HepG2 (cell line): ENCODE data around the gene CLHC1. TPM values are rescaled to one million over a fixed set of nuclear protein-coding genes. Genes with fewer than 3 reads are reported as not detected.
"Not testable (repeated sequence)": the region's sequence is repeated elsewhere in the genome, so short reads cannot be mapped to it uniquely, and the experiment has no call there.

Source experiments
- ATAC-seq: fragments of 200-7000 bp; cut with Tn5 transposase; 3 replicates; pipeline ENCODE4 v1.9.1; 2020; ENCODE audit warnings: mild to moderate bottlenecking, moderate library complexity
- BruUV-seq: library from RNA; stranded (reverse); fragments of 400-500 nt; replicated peaks from 2 replicates; lab custom pipeline; 2021; lab: Mats Ljungman, UMichigan
- CTCF ChIA-PET: fragments of 300-600 bp; formaldehyde crosslinking; extraction: SDS; loops from one replicate; lab custom pipeline; 2021; ENCODE audit warnings: low total read pairs, inconsistent platforms, low intra/inter-chr PET ratio; lab: Yijun Ruan, JAX
- POLR2A ChIA-PET: fragments of 350-600 bp; sonication (Branson Sonifier 250); formaldehyde crosslinking; loops from one replicate; lab custom pipeline; 2020; ENCODE audit warnings: antibody characterized with exemption, inconsistent platforms; lab: Yijun Ruan, JAX
- DNase-seq: peaks from one replicate; pipeline ENCODE4 v3.0.0-alpha.2; 2015; ENCODE audit warnings: low spot score
- FAIRE-seq: peaks from 3 replicates; lab custom pipeline; 2011; peaks lifted over from hg19 to GRCh38; lab: Jason Lieb, UNC
- H2AFZ ChIP-seq: one replicate; pipeline ENCODE4 v1.6.1; 2011; ENCODE audit warnings: low read length, inconsistent platforms
- H3K27ac ChIP-seq: fragments of 300-600 bp; 3 replicates; pipeline ENCODE4 v1.8.0; 2011; ENCODE audit warnings: mixed run types, mild to moderate bottlenecking, mixed read lengths, low read length, inconsistent platforms; ENCODE audit not compliant: insufficient read depth; ENCODE audit errors: extremely low read length
- H3K27me3 ChIP-seq, 2 experiments: fragments of 200-600 bp in 1 of 2; 2 replicates in 1 of 2; 3 replicates in 1 of 2; pipeline versions ENCODE4 v1.6.0 to v1.8.0; 2011; ENCODE audit warnings: low read length in 2 of 2, mild to moderate bottlenecking in 2 of 2, moderate library complexity in 2 of 2, inconsistent platforms in 1 of 2; ENCODE audit not compliant: insufficient read depth in 2 of 2, control insufficient read depth in 1 of 2
- H3K36me3 ChIP-seq, 2 experiments: fragments of 200-600 bp in 1 of 2; replicated peaks in 1 of 2; 2 replicates in 1 of 2; 3 replicates in 1 of 2; pipeline versions ENCODE4 v1.5.1 to v1.8.0; 2011; ENCODE audit warnings: low read length in 2 of 2, inconsistent platforms in 1 of 2; ENCODE audit not compliant: insufficient read depth in 2 of 2, control insufficient read depth in 1 of 2
- H3K4me1 ChIP-seq: 2 replicates; pipeline ENCODE4 v1.5.1; 2012; ENCODE audit warnings: low read length, inconsistent platforms; ENCODE audit not compliant: insufficient read depth
- H3K4me2 ChIP-seq: 2 replicates; pipeline ENCODE4 v1.6.0; 2011; ENCODE audit warnings: low read depth, low read length, inconsistent platforms
- H3K4me3 ChIP-seq, 3 experiments: fragments of 200-600 bp in 1 of 3; sonication (generic), shearing (Covaris generic) in 1 of 3; replicated peaks in 1 of 3; 2 replicates each; pipeline ENCODE4 v1.5.1; 2011 to 2016; ENCODE audit warnings: low read length in 3 of 3, inconsistent platforms in 2 of 3, low read depth in 2 of 3, mild to moderate bottlenecking in 2 of 3, control low read depth in 1 of 3, mixed read lengths in 1 of 3; ENCODE audit not compliant: insufficient read depth in 1 of 3
- H3K79me2 ChIP-seq: one replicate; pipeline ENCODE4 v1.6.1; 2011; ENCODE audit warnings: low read length, inconsistent platforms; ENCODE audit not compliant: insufficient read depth
- H3K9ac ChIP-seq: 2 replicates; pipeline ENCODE4 v1.6.0; 2011; ENCODE audit warnings: mild to moderate bottlenecking, low read depth, low read length, inconsistent platforms; ENCODE audit not compliant: insufficient read depth
- H3K9me3 ChIP-seq: 2 replicates; pipeline ENCODE4 v1.5.1; 2012; ENCODE audit warnings: mild to moderate bottlenecking, low read length
- H4K20me1 ChIP-seq: 2 replicates; pipeline ENCODE4 v1.6.0; 2011; ENCODE audit warnings: inconsistent platforms, mild to moderate bottlenecking, low read length, moderate library complexity; ENCODE audit not compliant: insufficient read depth
- CEBPG ChIP-seq: IDR thresholded peaks from 2 replicates; pipeline ENCODE4 v1.6.1; 2016
- ELF3 ChIP-seq: IDR thresholded peaks from 2 replicates; pipeline ENCODE4 v1.6.1; 2016; ENCODE audit warnings: missing genetic modification reagents, missing compliant biosample characterization
- FOXA1 ChIP-seq, 2 experiments: fragments of 450-650 bp in 1 of 2; sonication (generic) in 1 of 2; formaldehyde crosslinking in 1 of 2; IDR thresholded peaks; 2 replicates each; pipeline versions ENCODE4 v1.4.0 to v1.6.1; 2016 to 2020; ENCODE audit warnings: missing genetic modification reagents in 1 of 2
- FOXA3 ChIP-seq: IDR thresholded peaks from 2 replicates; pipeline ENCODE4 v1.6.1; 2016; ENCODE audit warnings: missing genetic modification reagents, missing compliant biosample characterization
- FOXP1 ChIP-seq, 2 experiments: fragments of 450-650 bp in 1 of 2; IDR thresholded peaks; 2 replicates each; pipeline ENCODE4 v1.6.1; 2017 to 2018; ENCODE audit warnings: antibody characterized with exemption in 1 of 2
- GATAD2A ChIP-seq: IDR thresholded peaks from 2 replicates; pipeline ENCODE4 v1.6.1; 2016
- MTA1 ChIP-seq: sonication (generic); formaldehyde crosslinking; IDR thresholded peaks from 2 replicates; pipeline ENCODE4 v1.4.0; 2020; ENCODE audit warnings: missing genetic modification reagents, mild to moderate bottlenecking, borderline replicate concordance
- SIX1 ChIP-seq: sonication (generic); formaldehyde crosslinking; IDR thresholded peaks from 2 replicates; pipeline ENCODE4 v1.4.0; 2020; ENCODE audit warnings: missing genetic modification reagents, borderline replicate concordance
- WGBS: methylation state at CpG from one replicate; pipeline ENCODE4 v1.1.6; 2017; ENCODE audit warnings: low lambda C conversion rate; 5-methylcytosine and 5-hydroxymethylcytosine counted together
- in situ Hi-C: cut with HindIII; loops from 2 replicates; pipeline ENCODE4 v1.10.0; 2017; ENCODE audit warnings: low pct_unique_long_range_greater_than_20kb; ENCODE audit not compliant: extremely low pct_ligation_motif_present
- intact Hi-C: fragments of 100-400 bp; cut with micrococcal nuclease; formaldehyde crosslinking; loops from one replicate; pipeline ENCODE4 v1.10.0; 2022; ENCODE audit not compliant: unreplicated experiment
- polyA plus RNA-seq, 8 experiments: library from polyadenylated mRNA; depleted of rRNA in 3 of 8; stranded (reverse) in 7 of 8; unstranded in 1 of 8; fragments of >200 nt; fragmentation: Illumina TruSeq in 4 of 8; extraction: Trizol in 4 of 8; gene quantifications; 2 replicates each; pipeline versions ENCODE4 v1.2.1 to v1.2.3, GENCODE V29; 2011 to 2016; ENCODE audit warnings: low read depth in 4 of 8, missing spikeins in 1 of 8, mixed read lengths in 1 of 8; ENCODE audit not compliant: insufficient read depth in 1 of 8
- total RNA-seq, 5 experiments: library from RNA; depleted of rRNA; stranded (reverse); fragments of >200 nt; fragmentation: Illumina TruSeq; extraction: Trizol; gene quantifications; 2 replicates each; pipeline ENCODE4 v1.2.3, GENCODE V29; 2016; ENCODE audit warnings: low read depth in 1 of 5
- TF ChIP-seq, protein P1 (sequence below): IDR thresholded peaks from 2 replicates; pipeline ENCODE4 v1.4.0; 2020; ENCODE audit warnings: mild to moderate bottlenecking, missing genetic modification reagents
- TF ChIP-seq, protein P2 (sequence below): sonication (generic); formaldehyde crosslinking; conservative IDR thresholded peaks from 2 replicates; pipeline ENCODE4 v1.4.0; 2020; ENCODE audit warnings: missing genetic modification reagents

CLHC1 gene
- total and polyA plus RNA-seq, 2 of the 13 experiments (the other 11 are each of a cell fraction or from before 2014, with no cell fraction given): 9.8 to 12.6 TPM

DNA sequence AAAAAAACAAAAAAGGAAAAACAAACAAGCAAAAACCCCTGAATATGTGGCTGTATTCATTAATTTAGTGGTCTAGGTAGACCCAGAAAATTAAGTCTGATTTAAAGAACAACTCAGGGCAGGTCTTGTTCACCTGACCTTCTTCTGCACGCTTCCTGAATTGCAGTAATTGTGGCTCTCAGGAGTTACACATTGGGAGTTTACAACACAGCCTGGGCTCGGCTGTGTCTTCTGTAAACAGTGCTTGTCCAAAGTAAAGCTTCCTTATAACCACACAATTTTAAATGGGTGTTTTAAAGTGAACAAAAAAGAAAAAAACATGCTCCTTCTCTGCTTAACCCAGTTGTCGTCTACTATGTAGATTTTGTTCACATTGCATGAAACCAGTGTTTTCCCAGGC, 45.2 kb upstream of the CLHC1 start:
- in situ Hi-C loops: no loop called here
- Histone ChIP-seq H3K4me1 (peaks cover 44% of the 10 kb centered on the region), H3K27ac (no peak overlapping the region), H2AFZ (peak overlapping the region; percentile 57), H4K20me1 (no peaks in the 10 kb centered on the region), H3K79me2 (peaks cover under 1% of the 10 kb centered on the region), H3K4me2 (peak overlapping the region; percentile 37), H3K9me3 (no peaks in the 10 kb centered on the region), H3K4me3 (no peak overlapping the region), H3K9ac (no peak overlapping the region), H3K27me3 (no peaks in the 10 kb centered on the region; a peak in 1 of 5 replicates), H3K36me3 (no peaks in the 10 kb centered on the region)
- ATAC-seq (no peak), DNase-seq (peak; percentile 7), FAIRE-seq (no peak)
- ChIA-PET CTCF (no interaction called here), POLR2A (no interaction called here)
- TF ChIP-seq MTA1: no peak
- no peak for TF ChIP-seq FOXA1 (IDR thresholded peaks at IDR 0.05)
- peak; percentile 31; the same call in 1 of the 2 replicates for TF ChIP-seq FOXA1 (CRISPR knock-in tag; IDR thresholded peaks at IDR 0.05)
- TF ChIP-seq ELF3 (CRISPR knock-in tag): 0 out of 2 replicates have a peak, but pooled peaks have one; percentile 29
- TF ChIP-seq FOXP1 (IDR thresholded peaks at IDR 0.05): no peak
- peak; percentile 39 for TF ChIP-seq FOXP1 (CRISPR knock-in tag; IDR thresholded peaks at IDR 0.05)
- TF ChIP-seq SIX1: no peak
- peak; percentile 13; the same call in 1 of the 2 replicates for TF ChIP-seq CEBPG (CRISPR knock-in tag)
- TF ChIP-seq, protein P1, sequence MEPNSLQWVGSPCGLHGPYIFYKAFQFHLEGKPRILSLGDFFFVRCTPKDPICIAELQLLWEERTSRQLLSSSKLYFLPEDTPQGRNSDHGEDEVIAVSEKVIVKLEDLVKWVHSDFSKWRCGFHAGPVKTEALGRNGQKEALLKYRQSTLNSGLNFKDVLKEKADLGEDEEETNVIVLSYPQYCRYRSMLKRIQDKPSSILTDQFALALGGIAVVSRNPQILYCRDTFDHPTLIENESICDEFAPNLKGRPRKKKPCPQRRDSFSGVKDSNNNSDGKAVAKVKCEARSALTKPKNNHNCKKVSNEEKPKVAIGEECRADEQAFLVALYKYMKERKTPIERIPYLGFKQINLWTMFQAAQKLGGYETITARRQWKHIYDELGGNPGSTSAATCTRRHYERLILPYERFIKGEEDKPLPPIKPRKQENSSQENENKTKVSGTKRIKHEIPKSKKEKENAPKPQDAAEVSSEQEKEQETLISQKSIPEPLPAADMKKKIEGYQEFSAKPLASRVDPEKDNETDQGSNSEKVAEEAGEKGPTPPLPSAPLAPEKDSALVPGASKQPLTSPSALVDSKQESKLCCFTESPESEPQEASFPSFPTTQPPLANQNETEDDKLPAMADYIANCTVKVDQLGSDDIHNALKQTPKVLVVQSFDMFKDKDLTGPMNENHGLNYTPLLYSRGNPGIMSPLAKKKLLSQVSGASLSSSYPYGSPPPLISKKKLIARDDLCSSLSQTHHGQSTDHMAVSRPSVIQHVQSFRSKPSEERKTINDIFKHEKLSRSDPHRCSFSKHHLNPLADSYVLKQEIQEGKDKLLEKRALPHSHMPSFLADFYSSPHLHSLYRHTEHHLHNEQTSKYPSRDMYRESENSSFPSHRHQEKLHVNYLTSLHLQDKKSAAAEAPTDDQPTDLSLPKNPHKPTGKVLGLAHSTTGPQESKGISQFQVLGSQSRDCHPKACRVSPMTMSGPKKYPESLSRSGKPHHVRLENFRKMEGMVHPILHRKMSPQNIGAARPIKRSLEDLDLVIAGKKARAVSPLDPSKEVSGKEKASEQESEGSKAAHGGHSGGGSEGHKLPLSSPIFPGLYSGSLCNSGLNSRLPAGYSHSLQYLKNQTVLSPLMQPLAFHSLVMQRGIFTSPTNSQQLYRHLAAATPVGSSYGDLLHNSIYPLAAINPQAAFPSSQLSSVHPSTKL (CRISPR knock-in tag): peak; percentile 10; the same call in 1 of the 2 replicates
- peak; percentile 61; the same call in 1 of the 2 replicates for TF ChIP-seq FOXA3
- TF ChIP-seq, protein P2, sequence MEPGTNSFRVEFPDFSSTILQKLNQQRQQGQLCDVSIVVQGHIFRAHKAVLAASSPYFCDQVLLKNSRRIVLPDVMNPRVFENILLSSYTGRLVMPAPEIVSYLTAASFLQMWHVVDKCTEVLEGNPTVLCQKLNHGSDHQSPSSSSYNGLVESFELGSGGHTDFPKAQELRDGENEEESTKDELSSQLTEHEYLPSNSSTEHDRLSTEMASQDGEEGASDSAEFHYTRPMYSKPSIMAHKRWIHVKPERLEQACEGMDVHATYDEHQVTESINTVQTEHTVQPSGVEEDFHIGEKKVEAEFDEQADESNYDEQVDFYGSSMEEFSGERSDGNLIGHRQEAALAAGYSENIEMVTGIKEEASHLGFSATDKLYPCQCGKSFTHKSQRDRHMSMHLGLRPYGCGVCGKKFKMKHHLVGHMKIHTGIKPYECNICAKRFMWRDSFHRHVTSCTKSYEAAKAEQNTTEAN (CRISPR knock-in tag): 0 out of 2 replicates have a peak, but pooled peaks have one; percentile 45
- peak; percentile 21; the same call in 1 of the 2 replicates for TF ChIP-seq GATAD2A (CRISPR knock-in tag)
- intact Hi-C loops: no loop called here
- 35% methylated on average over 3 of the region's 3 CpGs for WGBS
- BruUV-seq: no TSS peak

DNA sequence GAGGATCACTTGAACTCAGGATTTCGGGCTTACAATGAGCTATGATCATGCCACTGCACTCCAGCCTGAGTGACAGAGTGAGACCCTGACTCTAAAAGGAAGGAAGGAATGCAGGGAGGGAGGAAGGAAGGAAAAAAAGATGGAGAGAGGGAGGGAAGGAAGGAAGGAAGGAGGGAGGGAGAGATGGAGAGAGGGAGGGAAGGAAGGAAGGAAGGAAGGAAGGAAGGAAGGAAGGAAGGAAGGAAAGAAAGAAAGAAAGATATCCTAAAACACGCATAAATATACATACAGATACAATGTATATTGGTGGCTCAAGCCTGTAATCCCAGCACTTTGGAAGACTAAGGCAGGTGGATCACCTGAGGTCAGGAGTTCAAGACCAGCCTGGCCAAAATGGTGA, 42.3 kb upstream of the CLHC1 start:
- H4K20me1 ChIP-seq, H3K4me2 ChIP-seq, H3K4me3 ChIP-seq, H3K9me3 ChIP-seq, CTCF ChIA-PET, intact Hi-C loops, H3K27me3 ChIP-seq, H2AFZ ChIP-seq, H3K9ac ChIP-seq, H3K79me2 ChIP-seq, H3K36me3 ChIP-seq, in situ Hi-C loops, ATAC-seq, DNase-seq, H3K27ac ChIP-seq, FAIRE-seq, BruUV-seq: not testable (repeated sequence)
- H3K4me1 ChIP-seq: peaks cover 29% of the 10 kb centered on the region
- WGBS: 78% methylated on average over 2 of the region's 2 CpGs
- POLR2A ChIA-PET: interaction anchor here (1.2 kb wide), 1 partner anchor 11 kb away, joined by 5 read pairs; no protein-coding TSS in a partner anchor
